Measurements from ENCODE around the gene POMT1. TPM values are rescaled to one million over a fixed set of nuclear protein-coding genes. Genes with fewer than 3 reads are reported as not detected.

Gene POMT1
- total RNA-seq, 1 donor from 2014 or later = 54.8 TPM

DNA sequence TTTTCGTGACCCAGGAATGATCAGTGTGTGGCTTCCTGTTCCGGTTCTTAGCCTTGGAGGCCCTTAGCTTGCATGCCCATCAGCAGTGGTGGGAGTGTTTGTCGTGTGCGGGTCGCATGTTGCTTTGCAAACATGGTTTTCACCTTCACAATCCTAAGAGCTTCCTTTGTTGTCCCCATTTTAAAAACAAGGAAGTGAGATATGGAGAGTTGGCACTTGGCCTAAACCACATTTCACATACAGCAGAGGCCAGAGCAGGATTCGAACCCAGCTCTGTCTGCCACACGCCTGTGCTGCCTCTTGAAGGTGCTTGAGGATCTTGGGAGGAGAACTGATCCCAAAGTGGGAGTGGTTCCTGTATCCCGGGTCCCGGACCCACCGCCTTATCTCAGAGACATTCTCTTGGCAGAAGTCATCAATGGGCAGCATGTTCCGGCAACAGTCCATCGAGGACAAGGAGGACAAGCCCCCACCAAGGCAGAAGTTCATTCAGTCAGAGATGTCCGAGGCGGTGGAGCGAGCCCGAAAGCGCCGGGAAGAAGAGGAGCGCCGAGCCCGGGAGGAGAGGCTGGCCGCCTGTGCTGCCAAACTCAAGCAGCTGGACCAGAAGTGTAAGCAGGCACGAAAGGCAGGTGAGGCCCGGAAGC, 38.2 kb upstream of the POMT1 start:
- H3K9me3 Mint-ChIP-seq = no peaks in the 10 kb centered on the region
- TF ChIP-seq, protein P1, sequence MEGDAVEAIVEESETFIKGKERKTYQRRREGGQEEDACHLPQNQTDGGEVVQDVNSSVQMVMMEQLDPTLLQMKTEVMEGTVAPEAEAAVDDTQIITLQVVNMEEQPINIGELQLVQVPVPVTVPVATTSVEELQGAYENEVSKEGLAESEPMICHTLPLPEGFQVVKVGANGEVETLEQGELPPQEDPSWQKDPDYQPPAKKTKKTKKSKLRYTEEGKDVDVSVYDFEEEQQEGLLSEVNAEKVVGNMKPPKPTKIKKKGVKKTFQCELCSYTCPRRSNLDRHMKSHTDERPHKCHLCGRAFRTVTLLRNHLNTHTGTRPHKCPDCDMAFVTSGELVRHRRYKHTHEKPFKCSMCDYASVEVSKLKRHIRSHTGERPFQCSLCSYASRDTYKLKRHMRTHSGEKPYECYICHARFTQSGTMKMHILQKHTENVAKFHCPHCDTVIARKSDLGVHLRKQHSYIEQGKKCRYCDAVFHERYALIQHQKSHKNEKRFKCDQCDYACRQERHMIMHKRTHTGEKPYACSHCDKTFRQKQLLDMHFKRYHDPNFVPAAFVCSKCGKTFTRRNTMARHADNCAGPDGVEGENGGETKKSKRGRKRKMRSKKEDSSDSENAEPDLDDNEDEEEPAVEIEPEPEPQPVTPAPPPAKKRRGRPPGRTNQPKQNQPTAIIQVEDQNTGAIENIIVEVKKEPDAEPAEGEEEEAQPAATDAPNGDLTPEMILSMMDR (IDR thresholded peaks at IDR 0.05; ENCODE audit: unreplicated experiment) = no peak
- H3K4me3 Mint-ChIP-seq = no peak overlapping the region
- peaks cover 48% of the 10 kb centered on the region for H3K36me3 Mint-ChIP-seq
- H3K4me1 Mint-ChIP-seq = no peaks in the 10 kb centered on the region
- no peak overlapping the region for H3K27ac Mint-ChIP-seq
- DNase-seq (ENCODE audit: low spot score in 2 of 2, unreplicated experiment in 2 of 2) = no peak
- H3K27me3 Mint-ChIP-seq (ENCODE audit: low read depth) = no peaks in the 10 kb centered on the region

DNA sequence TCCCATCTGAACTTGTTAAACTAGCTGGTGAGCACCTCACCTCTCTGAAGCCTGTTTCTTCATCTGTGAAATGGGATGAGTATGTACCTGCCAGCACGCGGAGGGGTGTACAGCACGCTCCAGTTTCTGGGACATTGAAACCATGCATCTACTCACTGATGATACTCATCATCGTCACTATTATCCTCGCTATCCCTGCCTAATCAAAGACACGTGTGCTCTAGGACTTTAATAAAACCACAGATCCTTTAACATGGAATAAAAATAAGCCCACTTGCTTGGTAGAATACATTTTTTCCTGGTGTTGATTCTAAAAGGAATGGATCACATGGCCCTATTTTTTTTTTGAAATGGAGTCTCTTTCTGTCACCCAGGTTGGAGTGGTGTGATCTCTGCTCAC, 37.3 kb upstream of the POMT1 start:
- Mint-ChIP-seq H3K27me3 (ENCODE audit: low read depth) (no peaks in the 10 kb centered on the region), H3K4me3 (no peak overlapping the region), H3K9me3 (no peaks in the 10 kb centered on the region), H3K27ac (no peak overlapping the region), H3K36me3 (peaks cover 51% of the 10 kb centered on the region), H3K4me1 (no peaks in the 10 kb centered on the region)
- DNase-seq (ENCODE audit: low spot score in 2 of 2, unreplicated experiment in 2 of 2) = no peak
- TF ChIP-seq, protein P1 (IDR thresholded peaks at IDR 0.05; ENCODE audit: unreplicated experiment) = no peak

DNA sequence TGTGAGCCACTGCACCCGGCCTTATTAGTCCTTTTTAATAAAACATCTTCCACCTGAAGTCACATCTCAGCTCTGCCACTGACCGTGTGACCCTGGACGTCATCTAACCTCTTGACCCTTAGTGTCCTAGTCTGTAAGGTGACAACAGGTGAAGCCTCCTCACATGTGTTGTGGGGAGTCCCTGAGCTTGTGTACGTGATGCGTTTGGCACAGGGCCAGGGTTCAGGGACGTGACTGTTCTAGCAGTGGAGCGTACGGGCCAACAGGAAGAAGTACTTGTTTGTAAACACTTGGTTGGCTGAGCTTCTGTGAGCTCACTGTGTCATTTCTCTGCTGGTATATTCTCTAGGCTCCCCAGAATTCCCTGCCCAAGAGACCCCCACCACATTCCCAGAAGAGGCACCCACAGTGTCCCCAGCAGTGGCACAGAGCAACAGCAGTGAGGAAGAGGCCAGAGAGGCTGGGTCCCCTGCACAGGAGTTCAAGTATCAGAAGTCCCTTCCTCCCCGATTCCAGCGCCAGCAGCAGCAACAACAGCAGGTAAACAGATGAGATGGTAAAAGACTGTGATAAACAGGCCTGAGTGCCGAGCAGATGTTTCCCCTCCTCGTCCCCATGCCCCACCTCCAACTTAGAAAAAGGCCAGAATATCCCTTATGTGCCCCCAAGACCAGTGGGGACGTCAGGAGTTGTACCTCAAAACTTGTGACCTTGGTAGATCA, 35.3 kb upstream of the POMT1 start:
- Mint-ChIP-seq H3K36me3 (peaks cover 60% of the 10 kb centered on the region), H3K4me1 (no peaks in the 10 kb centered on the region), H3K9me3 (peaks cover 13% of the 10 kb centered on the region), H3K27ac (no peak overlapping the region), H3K4me3 (no peak overlapping the region), H3K27me3 (ENCODE audit: low read depth) (no peaks in the 10 kb centered on the region)
- TF ChIP-seq, protein P1 (IDR thresholded peaks at IDR 0.05; ENCODE audit: unreplicated experiment) = no peak
- DNase-seq (ENCODE audit: low spot score in 2 of 2, unreplicated experiment in 2 of 2) = no peak

DNA sequence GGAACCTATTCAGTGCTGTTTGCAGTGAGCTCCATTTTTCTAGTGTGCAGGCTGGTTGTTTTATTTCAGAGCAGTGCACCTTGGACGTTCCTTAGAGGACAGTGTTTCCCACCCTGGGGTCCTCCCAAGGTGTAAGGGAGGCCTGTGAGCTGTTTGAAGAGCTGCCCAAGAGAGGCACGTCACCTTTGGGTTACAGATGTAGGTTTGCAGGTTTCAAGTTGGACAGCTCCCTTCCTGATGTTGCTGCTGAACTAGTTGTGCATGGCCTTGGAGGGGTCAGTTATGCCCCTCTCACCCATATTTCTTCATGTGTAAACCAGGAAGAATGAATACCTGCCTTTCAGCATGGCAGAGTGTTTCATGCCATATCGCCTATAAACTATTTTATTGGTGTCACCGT, 34.7 kb upstream of the POMT1 start:
- Mint-ChIP-seq H3K4me3 (no peak overlapping the region), H3K27me3 (ENCODE audit: low read depth) (no peaks in the 10 kb centered on the region), H3K4me1 (no peaks in the 10 kb centered on the region), H3K27ac (no peak overlapping the region), H3K36me3 (peaks cover 63% of the 10 kb centered on the region), H3K9me3 (peaks cover 13% of the 10 kb centered on the region)
- TF ChIP-seq, protein P1 (IDR thresholded peaks at IDR 0.05; ENCODE audit: unreplicated experiment) = no peak
- DNase-seq (ENCODE audit: low spot score in 2 of 2, unreplicated experiment in 2 of 2) = no peak

GRCh38 chr9:131469356-131469755, 33.4 kb upstream of the POMT1 start:
- Mint-ChIP-seq H3K36me3 (peaks cover 70% of the 10 kb centered on the region), H3K9me3 (peaks cover 13% of the 10 kb centered on the region), H3K4me3 (no peak overlapping the region), H3K4me1 (no peaks in the 10 kb centered on the region), H3K27ac (no peak overlapping the region), H3K27me3 (ENCODE audit: low read depth) (no peaks in the 10 kb centered on the region)
- TF ChIP-seq, protein P1 (IDR thresholded peaks at IDR 0.05; ENCODE audit: unreplicated experiment) = no peak
- DNase-seq (ENCODE audit: low spot score in 2 of 2, unreplicated experiment in 2 of 2) = no peak

All from mesothelial cell of epicardium (in vitro differentiated cells).